HUDEP-2 (cell line): Measurements from ENCODE around the gene IER3.
"Not testable (repeated sequence)": the region's sequence is repeated elsewhere in the genome, so short reads cannot be mapped to it uniquely, and the experiment has no call there.

Source experiments
- DNase-seq, 76 experiments: peaks; one replicate each; lab custom pipeline; 2025; ENCODE audit not compliant: unreplicated experiment in 76 of 76; lab: John Stamatoyannopoulos, UW

Gene IER3

GRCh38 chr6:30725713-30726505 lies 18.4 kb downstream of the IER3 start:
- peak in 20 of 76 experiments; percentile 12 to 62 (median 34) for DNase-seq

- DNase-seq: peak in 2 of 76 experiments; percentile 5 to 8
These were observed 19.3 kb downstream of the IER3 start for GRCh38 chr6:30724906-30725667.

GRCh38 chr6:30723843-30724741 lies 20.3 kb downstream of the IER3 start:
- not testable (repeated sequence) for DNase-seq

- not testable (repeated sequence) for DNase-seq
These were observed 21.0 kb downstream of the IER3 start for GRCh38 chr6:30723159-30723842.

- DNase-seq: peak in 72 of 76 experiments; percentile 20 to 96 (median 73)
These were observed 21.9 kb downstream of the IER3 start for GRCh38 chr6:30722280-30723112.

- peak in 3 of 76 experiments; percentile 29 to 39 (median 38) for DNase-seq
These were observed 22.4 kb downstream of the IER3 start for GRCh38 chr6:30722025-30722279.

GRCh38 chr6:30721198-30722024 lies 22.9 kb downstream of the IER3 start:
- peak in 73 of 76 experiments; percentile 35 to 97 (median 89) for DNase-seq

GRCh38 chr6:30720738-30721197 lies 23.6 kb downstream of the IER3 start:
- DNase-seq: peak in 70 of 76 experiments; percentile 24 to 84 (median 69)

GRCh38 chr6:30719791-30720737 lies 24.3 kb downstream of the IER3 start, which contains the start of gene TUBB:
Gene TUBB (plus strand): TSS chr6:30720352. CDS start chr6:30720507, 155 bp downstream.
- DNase-seq: peak in 75 of 76 experiments; percentile 66 to 99 (median 97)

GRCh38 chr6:30719356-30719755 lies 25.0 kb downstream of the IER3 start:
- peak in 3 of 76 experiments; percentile 30 to 52 (median 40) for DNase-seq

- not testable (repeated sequence) for DNase-seq
These were observed 26.3 kb downstream of the IER3 start for GRCh38 chr6:30717845-30718720.

- DNase-seq: peak; percentile 87 to 100 (median 100)
These were observed 27.1 kb downstream of the IER3 start, which contains the start of gene MDC1 for GRCh38 chr6:30717129-30717844. Gene MDC1 (minus strand): TSS chr6:30717281. CDS start chr6:30715175, 2,106 bp downstream.

- no peak for DNase-seq
These were observed 27.5 kb downstream of the IER3 start for GRCh38 chr6:30716879-30717128.

- no peak for DNase-seq
These were observed 30.1 kb downstream of the IER3 start for GRCh38 chr6:30714263-30714662.

GRCh38 chr6:30712441-30712945 lies 31.9 kb downstream of the IER3 start:
- peak in 56 of 76 experiments; percentile 18 to 88 (median 53) for DNase-seq
